Fibroblast of lung (primary cell): Measurements from ENCODE around the gene VSTM2B.

Source experiments
- EZH2 ChIP-seq: IDR thresholded peaks from 2 replicates; pipeline ENCODE4 v1.5.1; 2012; ENCODE audit warnings: low read length, control low read depth, mild to moderate bottlenecking; ENCODE audit errors: missing control alignments
- TF ChIP-seq, protein P1 (sequence below), 2 donors: IDR thresholded peaks in 1 of 2; conservative IDR thresholded peaks in 1 of 2; 1 replicate in 1 of 2; 2 replicates in 1 of 2; pipeline ENCODE4 v1.5.1; 2011 to 2012; ENCODE audit warnings: low read length in 2 of 2, control low read depth in 1 of 2, inconsistent platforms in 1 of 2, low read depth in 1 of 2, mild to moderate bottlenecking in 1 of 2

DNA sequence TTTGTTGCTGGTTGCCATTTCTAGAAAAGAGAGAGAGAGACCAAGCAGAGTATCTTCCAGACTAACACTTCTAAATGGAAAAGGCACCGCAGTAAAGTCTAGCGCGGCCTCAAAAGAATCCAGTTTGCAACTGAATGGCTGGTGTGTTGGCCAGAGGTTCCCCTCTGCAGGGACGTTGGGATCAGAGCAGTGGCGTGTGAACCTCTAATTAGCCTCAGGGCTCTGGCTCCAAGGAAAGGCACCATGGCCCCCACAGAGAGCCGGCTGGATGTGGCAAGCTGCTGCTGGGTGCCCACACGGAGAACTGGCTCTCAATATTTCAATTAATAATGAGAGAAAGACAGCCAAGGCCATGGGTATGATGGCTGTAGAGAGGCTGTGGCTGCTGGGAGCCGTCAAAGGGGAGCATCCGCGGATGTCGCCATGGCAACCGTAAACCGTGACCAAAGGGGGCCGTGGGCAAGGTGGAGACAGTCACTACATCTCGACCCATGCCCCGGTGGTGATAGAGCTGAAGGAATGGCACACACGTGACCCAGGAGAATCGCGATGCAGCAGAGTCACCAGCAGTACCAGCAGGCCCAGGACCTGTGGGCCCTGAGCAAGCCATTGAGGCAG lies 9.5 kb downstream of the VSTM2B start:
- TF ChIP-seq, protein P1, sequence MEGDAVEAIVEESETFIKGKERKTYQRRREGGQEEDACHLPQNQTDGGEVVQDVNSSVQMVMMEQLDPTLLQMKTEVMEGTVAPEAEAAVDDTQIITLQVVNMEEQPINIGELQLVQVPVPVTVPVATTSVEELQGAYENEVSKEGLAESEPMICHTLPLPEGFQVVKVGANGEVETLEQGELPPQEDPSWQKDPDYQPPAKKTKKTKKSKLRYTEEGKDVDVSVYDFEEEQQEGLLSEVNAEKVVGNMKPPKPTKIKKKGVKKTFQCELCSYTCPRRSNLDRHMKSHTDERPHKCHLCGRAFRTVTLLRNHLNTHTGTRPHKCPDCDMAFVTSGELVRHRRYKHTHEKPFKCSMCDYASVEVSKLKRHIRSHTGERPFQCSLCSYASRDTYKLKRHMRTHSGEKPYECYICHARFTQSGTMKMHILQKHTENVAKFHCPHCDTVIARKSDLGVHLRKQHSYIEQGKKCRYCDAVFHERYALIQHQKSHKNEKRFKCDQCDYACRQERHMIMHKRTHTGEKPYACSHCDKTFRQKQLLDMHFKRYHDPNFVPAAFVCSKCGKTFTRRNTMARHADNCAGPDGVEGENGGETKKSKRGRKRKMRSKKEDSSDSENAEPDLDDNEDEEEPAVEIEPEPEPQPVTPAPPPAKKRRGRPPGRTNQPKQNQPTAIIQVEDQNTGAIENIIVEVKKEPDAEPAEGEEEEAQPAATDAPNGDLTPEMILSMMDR (conservative IDR thresholded peaks at IDR 0.05 in 1 of 2, IDR thresholded peaks at IDR 0.05 in 1 of 2; ENCODE audit: low read depth in 1 of 2, low read length in 2 of 2), result no peak
- TF ChIP-seq EZH2, result no peak
